Bronchial epithelial cell (primary cell): ENCODE measurements around the gene FGF11. TPM values are rescaled to one million over a fixed set of nuclear protein-coding genes. Genes with fewer than 3 reads are reported as not detected.

ENCODE experiments used
- DNase-seq: peaks from one replicate; pipeline ENCODE4 v3.0.0-alpha.2; 2010; ENCODE audit warnings: low read depth
- FAIRE-seq: peaks from 2 replicates; lab custom pipeline; 2011; peaks lifted over from hg19 to GRCh38; lab: Jason Lieb, UNC
- H3K27me3 ChIP-seq: 2 replicates; pipeline ENCODE4 v1.5.1; 2011; ENCODE audit warnings: low read length; ENCODE audit not compliant: control insufficient read depth, insufficient read depth
- H3K36me3 ChIP-seq: 2 replicates; pipeline ENCODE4 v1.5.1; 2011; ENCODE audit warnings: low read length; ENCODE audit not compliant: control insufficient read depth, insufficient read depth
- H3K4me3 ChIP-seq: 2 replicates; pipeline ENCODE4 v1.5.1; 2011; ENCODE audit warnings: mild to moderate bottlenecking, low read depth, low read length, control low read depth
- CTCF ChIP-seq: IDR thresholded peaks from 2 replicates; pipeline ENCODE4 v1.5.1; 2011; ENCODE audit warnings: mild to moderate bottlenecking, moderate library complexity, low read length, control low read depth, inconsistent platforms; ENCODE audit not compliant: insufficient read depth, severe bottlenecking
- total RNA-seq: library from RNA; depleted of rRNA; stranded (reverse); fragments of >200 nt; gene quantifications from 2 replicates; pipeline ENCODE4 v1.2.1, GENCODE V29; 2014

Gene FGF11
- total RNA-seq, 1 donor from 2014 or later: 12.4 TPM

- DNase-seq: peak; percentile 76
- Histone ChIP-seq H3K27me3 (no peaks in the 10 kb centered on the region), H3K36me3 (no peaks in the 10 kb centered on the region), H3K4me3 (peak overlapping the region; percentile 57)
- peak; percentile 87 for TF ChIP-seq CTCF
- no peak for FAIRE-seq
These were observed 2.5 kb upstream of the FGF11 start for GRCh38 chr17:7436556-7437368.

- DNase-seq (no peak), FAIRE-seq (no peak)
- Histone ChIP-seq H3K4me3 (peak overlapping the region; percentile 57), H3K36me3 (peaks cover 2% of the 10 kb centered on the region), H3K27me3 (no peaks in the 10 kb centered on the region)
- TF ChIP-seq CTCF: no peak
These were observed 1.9 kb upstream of the FGF11 start for GRCh38 chr17:7437369-7437863.

- no peak for TF ChIP-seq CTCF
- Histone ChIP-seq H3K27me3 (no peaks in the 10 kb centered on the region), H3K4me3 (peak overlapping the region; percentile 57), H3K36me3 (peaks cover 2% of the 10 kb centered on the region)
- DNase-seq (peak; percentile 33), FAIRE-seq (no peak)
These were observed 1.2 kb upstream of the FGF11 start for GRCh38 chr17:7437950-7438614.

GRCh38 chr17:7438656-7439460 lies 454 bp upstream of the FGF11 start:
- H3K4me3 ChIP-seq: peak overlapping the region; percentile 57
- no peak for TF ChIP-seq CTCF
- no peak for DNase-seq
- H3K36me3 ChIP-seq: peaks cover 2% of the 10 kb centered on the region
- no peaks in the 10 kb centered on the region for H3K27me3 ChIP-seq
- FAIRE-seq: no peak

- no peaks in the 10 kb centered on the region for H3K27me3 ChIP-seq
- H3K36me3 ChIP-seq: peaks cover 2% of the 10 kb centered on the region
- peak overlapping the region; percentile 57 for H3K4me3 ChIP-seq
- DNase-seq: peak; percentile 25
- no peak for FAIRE-seq
- TF ChIP-seq CTCF: no peak
These were observed 961 bp downstream of the FGF11 start for GRCh38 chr17:7440113-7440833.
